Hepatocyte (in vitro differentiated cells): ENCODE results near the gene CSNK1G1. TPM values are rescaled to one million over a fixed set of nuclear protein-coding genes. Genes with fewer than 3 reads are reported as not detected.
"Not testable (repeated sequence)": the region's sequence is repeated elsewhere in the genome, so short reads cannot be mapped to it uniquely, and the experiment has no call there.

Experiments used
- DNase-seq: peaks from one replicate; pipeline ENCODE4 v3.0.0-alpha.2; 2016; ENCODE audit warnings: low spot score
- H2AFZ ChIP-seq: fragments of 200-600 bp; sonication (generic); 2 replicates; pipeline ENCODE4 v1.6.0; 2016; ENCODE audit warnings: antibody characterized with exemption, mild to moderate bottlenecking
- H3K27ac ChIP-seq: fragments of 200-600 bp; sonication (generic); 2 replicates; pipeline ENCODE4 v1.5.1; 2016; ENCODE audit warnings: mild to moderate bottlenecking
- H3K27me3 ChIP-seq: fragments of 200-600 bp; sonication (generic); 2 replicates; pipeline ENCODE4 v1.6.1; 2016
- H3K36me3 ChIP-seq: fragments of 200-600 bp; sonication (generic); replicated peaks from 2 replicates; pipeline ENCODE4 v1.5.1; 2016; ENCODE audit warnings: low read depth; ENCODE audit not compliant: insufficient read depth
- H3K4me1 ChIP-seq: fragments of 200-600 bp; sonication (generic); 2 replicates; pipeline ENCODE4 v1.5.1; 2016; ENCODE audit warnings: mild to moderate bottlenecking, moderate library complexity; ENCODE audit not compliant: insufficient read depth
- H3K4me2 ChIP-seq: fragments of 200-600 bp; sonication (generic); 2 replicates; pipeline ENCODE4 v1.6.0; 2016
- H3K4me3 ChIP-seq: fragments of 200-600 bp; sonication (generic); 2 replicates; pipeline ENCODE4 v1.5.1; 2016; ENCODE audit warnings: mild to moderate bottlenecking
- H3K79me2 ChIP-seq: fragments of 200-600 bp; sonication (generic); 2 replicates; pipeline ENCODE4 v1.6.0; 2017; ENCODE audit warnings: mild to moderate bottlenecking
- H3K9me2 ChIP-seq: fragments of 200-600 bp; sonication (generic); replicated peaks from 2 replicates; pipeline ENCODE4 v1.6.0; 2017; ENCODE audit warnings: mild to moderate bottlenecking; ENCODE audit not compliant: insufficient read depth
- H3K9me3 ChIP-seq: fragments of 200-600 bp; sonication (generic); 2 replicates; pipeline ENCODE4 v1.5.1; 2016; ENCODE audit warnings: low read depth, mild to moderate bottlenecking
- H4K20me1 ChIP-seq: fragments of 200-600 bp; sonication (generic); 2 replicates; pipeline ENCODE4 v1.6.0; 2016; ENCODE audit warnings: mild to moderate bottlenecking; ENCODE audit not compliant: insufficient read depth, poor library complexity, severe bottlenecking
- CTCF ChIP-seq: fragments of 200-600 bp; sonication (generic); IDR thresholded peaks from 2 replicates; pipeline ENCODE4 v1.5.1; 2016; ENCODE audit warnings: antibody characterized with exemption, mild to moderate bottlenecking; ENCODE audit not compliant: poor library complexity
- EZH2 ChIP-seq: fragments of 200-600 bp; sonication (generic); IDR thresholded peaks from 2 replicates; pipeline ENCODE4 v1.6.1; 2016; ENCODE audit warnings: antibody characterized with exemption, mild to moderate bottlenecking, borderline replicate concordance
- EZH2phosphoT487 ChIP-seq: fragments of 200-600 bp; sonication (generic); IDR thresholded peaks from one replicate; pipeline ENCODE4 v1.6.1; 2018; ENCODE audit warnings: antibody characterized with exemption, mild to moderate bottlenecking, low read depth, moderate library complexity; ENCODE audit not compliant: unreplicated experiment, severe bottlenecking
- WGBS: methylation state at CpG from one replicate; pipeline ENCODE4 v1.1.6; 2016; ENCODE audit warnings: low lambda C conversion rate; ENCODE audit errors: missing lambda C conversion rate; 5-methylcytosine and 5-hydroxymethylcytosine counted together
- polyA plus RNA-seq: library from polyadenylated mRNA; unstranded; fragments of >200 nt; fragmentation: Nextera tagmentation; extraction: Ambion mirVana; gene quantifications from 2 replicates; pipeline ENCODE4 v1.2.1, GENCODE V29; 2016
- small RNA-seq: library from RNA; depleted of rRNA; stranded (forward); fragments of <200 nt; gene quantifications from one replicate; pipeline ENCODE3, GENCODE V24; 2014
- total RNA-seq: library from RNA; depleted of rRNA; stranded (reverse); fragments of >200 nt; gene quantifications from 2 replicates; pipeline ENCODE4 v1.2.3, GENCODE V29; 2014

The CSNK1G1 gene
- total and polyA plus RNA-seq, 2 experiments from 2014 or later = 7.7 to 18.1 TPM

DNA sequence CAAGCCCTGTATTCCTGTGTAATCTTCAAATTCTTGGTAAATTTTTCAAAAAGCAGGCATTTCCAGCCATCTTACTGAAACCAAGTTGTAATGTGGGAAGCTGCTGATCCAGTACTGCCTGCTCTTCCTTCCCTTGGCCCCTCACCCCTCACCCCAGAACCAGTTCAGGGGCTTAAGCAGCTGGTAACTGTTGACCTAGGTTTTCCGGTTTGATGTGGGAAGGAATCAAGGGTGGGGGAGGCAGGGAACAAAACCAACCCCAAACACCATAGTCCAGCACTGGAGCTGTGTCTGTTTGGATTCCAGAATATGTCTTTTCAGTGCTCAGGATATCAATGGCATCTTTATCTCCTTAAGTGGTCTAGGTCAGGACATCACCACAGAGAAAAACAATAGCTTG lies 233.5 kb downstream of the CSNK1G1 start:
- no peak overlapping the region for H3K4me3 ChIP-seq
- no peaks in the 10 kb centered on the region for H4K20me1 ChIP-seq
- H3K4me1 ChIP-seq = no peaks in the 10 kb centered on the region
- 100% methylated on average over 1 of the region's 1 CpG for WGBS
- H3K27ac ChIP-seq = no peak overlapping the region
- no peak for TF ChIP-seq EZH2
- TF ChIP-seq EZH2phosphoT487 = no peak
- peaks cover 9% of the 10 kb centered on the region for H3K79me2 ChIP-seq
- H3K4me2 ChIP-seq = no peak overlapping the region
- H3K9me2 ChIP-seq = no peaks in the 10 kb centered on the region
- no peak overlapping the region for H2AFZ ChIP-seq
- no peaks in the 10 kb centered on the region for H3K27me3 ChIP-seq
- H3K9me3 ChIP-seq = no peaks in the 10 kb centered on the region
- no peaks in the 10 kb centered on the region for H3K36me3 ChIP-seq
- no peak for DNase-seq

DNA sequence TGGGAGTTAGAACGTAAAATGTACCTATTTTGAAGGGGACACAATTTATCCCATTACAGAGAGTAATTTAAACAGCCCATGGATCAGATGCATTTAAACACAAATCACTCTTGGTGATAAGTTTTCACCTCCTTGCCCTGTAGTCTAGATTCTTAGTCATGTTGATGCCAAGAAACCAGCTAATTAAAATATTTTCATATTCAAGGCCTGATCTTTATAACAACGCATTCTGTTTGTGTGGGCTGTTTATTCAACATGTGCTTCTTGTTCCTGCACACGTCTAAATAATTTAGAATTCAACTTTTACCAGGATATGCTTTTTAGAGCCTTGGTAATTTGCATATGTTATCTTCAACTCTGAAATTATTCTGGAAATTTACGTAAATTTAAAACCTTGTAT lies 234.4 kb downstream of the CSNK1G1 start:
- WGBS = 89% methylated on average over 4 of the region's 4 CpGs
- no peaks in the 10 kb centered on the region for H3K4me1 ChIP-seq
- no peaks in the 10 kb centered on the region for H3K9me3 ChIP-seq
- H3K79me2 ChIP-seq = peaks cover 13% of the 10 kb centered on the region
- no peaks in the 10 kb centered on the region for H3K27me3 ChIP-seq
- H3K4me3 ChIP-seq = no peak overlapping the region
- no peak overlapping the region for H2AFZ ChIP-seq
- H3K27ac ChIP-seq = no peak overlapping the region
- DNase-seq = no peak
- no peak for TF ChIP-seq EZH2
- no peak for TF ChIP-seq CTCF
- TF ChIP-seq EZH2phosphoT487 = no peak
- no peak overlapping the region for H3K4me2 ChIP-seq
- H4K20me1 ChIP-seq = no peaks in the 10 kb centered on the region
- H3K9me2 ChIP-seq = no peaks in the 10 kb centered on the region
- no peaks in the 10 kb centered on the region for H3K36me3 ChIP-seq

- not testable (repeated sequence) for H3K4me1 ChIP-seq, H3K4me3 ChIP-seq, H3K27me3 ChIP-seq, H4K20me1 ChIP-seq, H3K36me3 ChIP-seq, H3K27ac ChIP-seq, H3K9me3 ChIP-seq, H2AFZ ChIP-seq, H3K9me2 ChIP-seq, DNase-seq, H3K4me2 ChIP-seq
- H3K79me2 ChIP-seq = peaks cover 24% of the 10 kb centered on the region
- 98% methylated on average over 2 of the region's 2 CpGs for WGBS
Observed at GRCh38 chr15:64120322-64120721, 235.7 kb downstream of the CSNK1G1 start.

DNA sequence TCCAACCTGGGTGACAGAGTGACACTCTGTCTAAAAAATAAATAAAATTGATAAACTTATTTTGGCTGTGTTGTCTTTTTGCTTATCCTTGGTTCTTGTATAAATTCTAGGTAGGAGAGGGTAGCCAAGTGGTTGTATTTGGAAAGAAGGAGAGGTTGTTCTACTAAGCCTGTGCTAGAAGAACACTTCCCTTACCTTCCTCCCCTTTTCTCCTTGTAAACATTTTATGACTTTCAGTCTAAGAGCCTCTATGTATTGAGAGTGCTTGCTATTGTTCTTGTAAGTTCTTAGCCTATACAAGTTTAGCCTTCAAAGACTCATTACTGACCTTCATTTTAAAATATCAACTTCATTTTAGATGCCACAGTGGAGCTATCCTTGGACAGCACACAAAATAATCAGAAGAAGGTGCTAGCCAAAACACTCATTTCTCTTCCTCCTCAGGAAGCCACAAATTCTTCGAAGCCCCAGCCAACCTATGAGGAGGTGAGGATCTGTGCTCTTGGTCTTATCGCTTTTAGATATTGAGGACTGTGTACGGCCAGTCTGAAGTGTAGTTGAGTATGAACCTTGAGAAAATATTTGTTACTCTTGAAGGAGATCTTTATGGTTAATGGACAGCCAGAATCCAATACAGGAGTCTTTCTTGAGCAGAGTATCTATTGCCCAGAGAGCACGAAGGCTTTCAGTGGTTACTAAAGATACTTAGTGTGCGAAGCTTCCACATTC lies 238.1 kb downstream of the CSNK1G1 start:
- TF ChIP-seq CTCF (no peak), EZH2 (no peak), EZH2phosphoT487 (no peak)
- H3K27me3 ChIP-seq = no peaks in the 10 kb centered on the region
- no peak overlapping the region for H2AFZ ChIP-seq
- H3K27ac ChIP-seq = peak overlapping the region; percentile 51
- H3K9me3 ChIP-seq = no peaks in the 10 kb centered on the region
- 77% methylated on average over 5 of the region's 5 CpGs for whole genome bisulfite sequencing
- H3K4me3 ChIP-seq = no peak overlapping the region
- peaks cover 6% of the 10 kb centered on the region for H3K4me1 ChIP-seq
- peaks cover 45% of the 10 kb centered on the region for H3K79me2 ChIP-seq
- no peaks in the 10 kb centered on the region for H3K9me2 ChIP-seq
- peak overlapping the region; percentile 28 for H3K4me2 ChIP-seq
- H3K36me3 ChIP-seq = no peaks in the 10 kb centered on the region
- no peak for DNase-seq
- H4K20me1 ChIP-seq = no peaks in the 10 kb centered on the region

Small RNA genes within 50 kb of the gene (small RNA-seq; reads per million reads assigned to genes)
- not detected for gene RF00554

Other genes with a start within 250 kb of the CSNK1G1 start
- 4.3 and 7.7 TPM in 2 replicates for gene SNX22, start 204.4 kb downstream of the CSNK1G1 start, total RNA-seq
- gene SNX22, start 204.4 kb downstream of the CSNK1G1 start, polyA plus RNA-seq = 6.3 and 7.5 TPM in 2 replicates
- gene PPIB, start 193.2 kb downstream of the CSNK1G1 start, total RNA-seq = 799 and 814 TPM in 2 replicates
- gene PPIB, start 193.2 kb downstream of the CSNK1G1 start, polyA plus RNA-seq = 1,542 and 1,693 TPM in 2 replicates
- gene PCLAF, start 25.3 kb upstream of the CSNK1G1 start, total RNA-seq = 19.2 and 21.2 TPM in 2 replicates
- gene PCLAF, start 25.3 kb upstream of the CSNK1G1 start, polyA plus RNA-seq = 25.3 and 30.2 TPM in 2 replicates
- gene TRIP4, start 31.7 kb upstream of the CSNK1G1 start, total RNA-seq = 13.9 and 15.6 TPM in 2 replicates
- gene TRIP4, start 31.7 kb upstream of the CSNK1G1 start, polyA plus RNA-seq = 29.4 and 30.6 TPM in 2 replicates
- gene ZNF609, start 104.4 kb upstream of the CSNK1G1 start, total RNA-seq = 21.3 and 23.0 TPM in 2 replicates
- gene ZNF609, start 104.4 kb upstream of the CSNK1G1 start, polyA plus RNA-seq = 12.5 and 14.3 TPM in 2 replicates